ENCODE results near the gene ZNF175. TPM values are rescaled to one million over a fixed set of nuclear protein-coding genes. Genes with fewer than 3 reads are reported as not detected.

The ZNF175 gene
- total RNA-seq, 1 experiment from 2014 or later: 8.5 TPM

GRCh38 chr19:51637362-51637978 is 66.4 kb downstream of the ZNF175 start:
- H3K9me2 ChIP-seq (replicated peaks; ENCODE audit: low read length): no peaks in the 10 kb centered on the region
- H3K27ac ChIP-seq (ENCODE audit: low read length): no peak overlapping the region
- no TSS peak for BruUV-seq (replicated peaks)
- no peak for ATAC-seq
- no peak overlapping the region for H2AFZ ChIP-seq (ENCODE audit: low read length)
- intact Hi-C loops (cut with micrococcal nuclease): no loop called here
- no peak overlapping the region for H3K4me2 ChIP-seq (ENCODE audit: low read length)
- H3K4me1 ChIP-seq (ENCODE audit: insufficient read depth, low read length): no peaks in the 10 kb centered on the region
- H3K9me3 ChIP-seq (ENCODE audit: low read length): no peaks in the 10 kb centered on the region; the same call in 1 of the 2 replicates
- CTCF ChIA-PET: interaction anchor here (0.5 to 1.6 kb wide), 4 partner anchors 20 to 171 kb away, joined by 3 to 6 read pairs (median 3); partner anchors contain the start of gene ZNF175
- no peaks in the 10 kb centered on the region for H3K36me3 ChIP-seq (ENCODE audit: low read depth, low read length)
- POLR2A ChIA-PET (ENCODE audit: unreplicated experiment): no interaction called here
- peak; percentile 55 for DNase-seq
- no peaks in the 10 kb centered on the region for H4K20me1 ChIP-seq (ENCODE audit: low read length)
- H3K27me3 ChIP-seq (ENCODE audit: low read length): peaks cover 51% of the 10 kb centered on the region
- peak; percentile 80 for TF ChIP-seq CTCF (conservative IDR thresholded peaks at IDR 0.05; ENCODE audit: low read depth, low read length)
- TF ChIP-seq EZH2phosphoT487 (IDR thresholded peaks at IDR 0.05; ENCODE audit: borderline replicate concordance, low read length): no peak
- no peak overlapping the region for H3K9ac ChIP-seq (ENCODE audit: low read length)
- no peaks in the 10 kb centered on the region for H3K79me2 ChIP-seq (ENCODE audit: low read length)
- no peaks in the 10 kb centered on the region for H3F3A ChIP-seq (ENCODE audit: low read length, unreplicated experiment)
- no peak overlapping the region for H3K4me3 ChIP-seq (ENCODE audit: low read length)

DNA sequence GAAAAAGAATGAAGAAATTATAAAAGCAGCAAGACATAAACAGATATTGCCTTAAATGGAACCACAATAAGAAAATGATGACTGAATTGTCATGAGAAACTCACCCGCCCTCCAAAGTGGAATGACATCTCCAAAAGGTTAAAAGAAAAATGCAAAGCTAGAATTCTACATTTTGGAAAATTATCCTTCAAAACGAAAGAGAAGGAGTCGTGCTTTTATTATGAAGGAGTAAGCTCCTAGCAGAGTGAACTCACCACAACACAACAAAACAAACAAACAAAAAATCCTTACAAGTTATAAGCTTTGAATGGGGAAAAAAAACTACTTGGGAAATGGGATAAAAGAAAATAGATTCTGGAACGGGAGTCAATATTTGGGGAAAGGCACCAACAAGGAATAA is 68.8 kb downstream of the ZNF175 start:
- Histone ChIP-seq H3K4me2 (ENCODE audit: low read length) (no peak overlapping the region), H2AFZ (ENCODE audit: low read length) (no peak overlapping the region), H3K79me2 (ENCODE audit: low read length) (no peaks in the 10 kb centered on the region), H3K36me3 (ENCODE audit: low read depth, low read length) (no peaks in the 10 kb centered on the region), H3K9me3 (ENCODE audit: low read length) (no peaks in the 10 kb centered on the region; the same call in 1 of the 2 replicates), H3K9me2 (replicated peaks; ENCODE audit: low read length) (no peaks in the 10 kb centered on the region), H3F3A (ENCODE audit: low read length, unreplicated experiment) (no peaks in the 10 kb centered on the region), H3K9ac (ENCODE audit: low read length) (no peak overlapping the region), H3K4me3 (ENCODE audit: low read length) (no peak overlapping the region), H3K27ac (ENCODE audit: low read length) (no peak overlapping the region), H4K20me1 (ENCODE audit: low read length) (no peaks in the 10 kb centered on the region), H3K27me3 (ENCODE audit: low read length) (peaks cover 66% of the 10 kb centered on the region), H3K4me1 (ENCODE audit: insufficient read depth, low read length) (no peaks in the 10 kb centered on the region)
- no TSS peak for BruUV-seq (replicated peaks)
- CTCF ChIA-PET: interaction anchor here (0.6 to 0.8 kb wide), 2 partner anchors 17 to 220 kb away, joined by 4 to 5 read pairs; no protein-coding TSS in a partner anchor
- no peak for TF ChIP-seq EZH2 (IDR thresholded peaks at IDR 0.05; ENCODE audit: low read length, unreplicated experiment)
- ATAC-seq (no peak), DNase-seq (no peak)
- POLR2A ChIA-PET (ENCODE audit: unreplicated experiment): no interaction called here
- intact Hi-C loops (cut with micrococcal nuclease): no loop called here

- BruUV-seq (replicated peaks): no TSS peak
- Histone ChIP-seq H3K9ac (ENCODE audit: low read length) (no peak overlapping the region), H3K9me3 (ENCODE audit: low read length) (no peaks in the 10 kb centered on the region; the same call in 1 of the 2 replicates), H3K4me2 (ENCODE audit: low read length) (no peak overlapping the region), H3K79me2 (ENCODE audit: low read length) (no peaks in the 10 kb centered on the region), H3K27me3 (ENCODE audit: low read length) (peaks cover 71% of the 10 kb centered on the region), H2AFZ (ENCODE audit: low read length) (no peak overlapping the region), H3K4me3 (ENCODE audit: low read length) (no peak overlapping the region), H3K9me2 (replicated peaks; ENCODE audit: low read length) (no peaks in the 10 kb centered on the region), H4K20me1 (ENCODE audit: low read length) (no peaks in the 10 kb centered on the region), H3K4me1 (ENCODE audit: insufficient read depth, low read length) (no peaks in the 10 kb centered on the region), H3F3A (ENCODE audit: low read length, unreplicated experiment) (no peaks in the 10 kb centered on the region), H3K36me3 (ENCODE audit: low read depth, low read length) (no peaks in the 10 kb centered on the region), H3K27ac (ENCODE audit: low read length) (no peak overlapping the region)
- ATAC-seq (no peak), DNase-seq (no peak)
- ChIA-PET CTCF (interaction anchor here (0.6 to 0.8 kb wide), 2 partner anchors 17 to 221 kb away, joined by 4 to 5 read pairs; no protein-coding TSS in a partner anchor), POLR2A (ENCODE audit: unreplicated experiment) (no interaction called here)
- intact Hi-C loops (cut with micrococcal nuclease): no loop called here
- TF ChIP-seq CTCF (conservative IDR thresholded peaks at IDR 0.05; ENCODE audit: low read depth, low read length) (no peak), EZH2 (IDR thresholded peaks at IDR 0.05; ENCODE audit: low read length, unreplicated experiment) (no peak), EZH2phosphoT487 (IDR thresholded peaks at IDR 0.05; ENCODE audit: borderline replicate concordance, low read length) (no peak)
These were observed 69.3 kb downstream of the ZNF175 start for GRCh38 chr19:51640386-51640785.
